ENCODE data around the gene RETREG3.

- TF ChIP-seq CTCF (IDR thresholded peaks at IDR 0.05) = peak in 3 of 4 experiments; percentile 14 to 28 (median 23)
- TF ChIP-seq POLR2A (IDR thresholded peaks at IDR 0.05) = peak; percentile 4 to 68
- TF ChIP-seq POLR2AphosphoS5 (IDR thresholded peaks at IDR 0.05) = peak; percentile 64
- no peak for TF ChIP-seq EP300 (IDR thresholded peaks at IDR 0.05)
Measured at GRCh38 chr17:42536372-42537155, 72.6 kb downstream of the RETREG3 start.
